ENCODE measurements around the gene IRF1. TPM values are rescaled to one million over a fixed set of nuclear protein-coding genes. Genes with fewer than 3 reads are reported as not detected.
"Not testable (repeated sequence)": the region's sequence is repeated elsewhere in the genome, so short reads cannot be mapped to it uniquely, and the experiment has no call there.

IRF1 gene
- total RNA-seq, 4 donors from 2014 or later: 5.5 to 20.6 (median 8.4) TPM

GRCh38 chr5:132486318-132487094, 4.1 kb downstream of the IRF1 start:
- in situ Hi-C loops (cut with MboI; ENCODE audit: low sequenced_read_pairs in 4 of 4) (loop anchor here in 1 of 4 donors (5.0 kb wide), 1 partner anchor 64 kb away; no protein-coding TSS in a partner anchor), intact Hi-C loops (cut with DNase I; ENCODE audit: low total_unique reads) (no loop called here)
- Histone ChIP-seq H3K4me1 (peaks cover 25 to 28% of the 10 kb centered on the region in 2 donors), H3K9me3 (no peaks in the 10 kb centered on the region), H3K36me3 (peaks cover 0 to 36% of the 10 kb centered on the region in 2 donors), H3K27ac (peak overlapping the region in 3 of 4 donors; percentile 6 to 95 (median 9)), H3K4me3 (no peak overlapping the region), H3K27me3 (no peaks in the 10 kb centered on the region)
- no peak for TF ChIP-seq CTCF (IDR thresholded peaks at IDR 0.05 in 4 of 5, conservative IDR thresholded peaks at IDR 0.05 in 1 of 5)
- no peak for TF ChIP-seq POLR2A (IDR thresholded peaks at IDR 0.05)
- DNase-seq: no peak
- ATAC-seq: no peak

GRCh38 chr5:132485641-132486317, 4.8 kb downstream of the IRF1 start:
- Histone ChIP-seq H3K36me3 (peaks cover 0 to 36% of the 10 kb centered on the region in 2 donors), H3K27ac (peak overlapping the region in 1 of 4 donors; percentile 95), H3K27me3 (no peaks in the 10 kb centered on the region), H3K4me1 (peaks cover 23 to 24% of the 10 kb centered on the region in 2 donors), H3K9me3 (no peaks in the 10 kb centered on the region), H3K4me3 (no peak overlapping the region)
- DNase-seq: no peak
- in situ Hi-C loops (cut with MboI; ENCODE audit: low sequenced_read_pairs in 4 of 4): loop anchor here in 1 of 4 donors (5.0 kb wide), 1 partner anchor 63 kb away; no protein-coding TSS in a partner anchor
- ATAC-seq: no peak
- intact Hi-C loops (cut with DNase I; ENCODE audit: low total_unique reads): no loop called here
- TF ChIP-seq CTCF (IDR thresholded peaks at IDR 0.05 in 4 of 5, conservative IDR thresholded peaks at IDR 0.05 in 1 of 5): no peak
- no peak for TF ChIP-seq POLR2A (IDR thresholded peaks at IDR 0.05)

- DNase-seq, ATAC-seq: not testable (repeated sequence)
Observed at GRCh38 chr5:132484876-132485640, 5.5 kb downstream of the IRF1 start.

GRCh38 chr5:132484391-132484725, 6.2 kb downstream of the IRF1 start:
- TF ChIP-seq CTCF (IDR thresholded peaks at IDR 0.05 in 4 of 5, conservative IDR thresholded peaks at IDR 0.05 in 1 of 5) (no peak), POLR2A (IDR thresholded peaks at IDR 0.05) (no peak)
- H3K4me3 ChIP-seq: no peak overlapping the region
- DNase-seq: no peak
- no peaks in the 10 kb centered on the region for H3K27me3 ChIP-seq
- no peaks in the 10 kb centered on the region for H3K9me3 ChIP-seq
- H3K4me1 ChIP-seq: peaks cover 19% of the 10 kb centered on the region in 2 donors
- in situ Hi-C loops (cut with MboI; ENCODE audit: low sequenced_read_pairs in 4 of 4) (no loop called here), intact Hi-C loops (cut with DNase I; ENCODE audit: low total_unique reads) (loop anchor here (5.0 kb wide), 1 partner anchor 37 kb away; no protein-coding TSS in a partner anchor)
- peaks cover 0 to 36% of the 10 kb centered on the region in 2 donors for H3K36me3 ChIP-seq
- no peak for ATAC-seq
- H3K27ac ChIP-seq: no peak overlapping the region

More at GRCh38 chr5:132484876-132485640, 5.5 kb downstream of the IRF1 start:
- H3K4me3 ChIP-seq, H3K9me3 ChIP-seq, H3K27me3 ChIP-seq: not testable (repeated sequence)
- in situ Hi-C loops (cut with MboI; ENCODE audit: low sequenced_read_pairs in 4 of 4): loop anchor here in 1 of 4 donors (5.0 kb wide), 1 partner anchor 63 kb away; no protein-coding TSS in a partner anchor
- peaks cover 23 to 24% of the 10 kb centered on the region in 2 donors for H3K4me1 ChIP-seq
- peak overlapping the region in 1 of 4 donors; percentile 95 for H3K27ac ChIP-seq
- intact Hi-C loops (cut with DNase I; ENCODE audit: low total_unique reads): loop anchor here (5.0 kb wide), 1 partner anchor 38 kb away; no protein-coding TSS in a partner anchor
- H3K36me3 ChIP-seq: peaks cover 0 to 36% of the 10 kb centered on the region in 2 donors

Data from gastrocnemius medialis (tissue), 4 donors.